ENCODE measurements around the gene RASA3.

RASA3 gene

DNA sequence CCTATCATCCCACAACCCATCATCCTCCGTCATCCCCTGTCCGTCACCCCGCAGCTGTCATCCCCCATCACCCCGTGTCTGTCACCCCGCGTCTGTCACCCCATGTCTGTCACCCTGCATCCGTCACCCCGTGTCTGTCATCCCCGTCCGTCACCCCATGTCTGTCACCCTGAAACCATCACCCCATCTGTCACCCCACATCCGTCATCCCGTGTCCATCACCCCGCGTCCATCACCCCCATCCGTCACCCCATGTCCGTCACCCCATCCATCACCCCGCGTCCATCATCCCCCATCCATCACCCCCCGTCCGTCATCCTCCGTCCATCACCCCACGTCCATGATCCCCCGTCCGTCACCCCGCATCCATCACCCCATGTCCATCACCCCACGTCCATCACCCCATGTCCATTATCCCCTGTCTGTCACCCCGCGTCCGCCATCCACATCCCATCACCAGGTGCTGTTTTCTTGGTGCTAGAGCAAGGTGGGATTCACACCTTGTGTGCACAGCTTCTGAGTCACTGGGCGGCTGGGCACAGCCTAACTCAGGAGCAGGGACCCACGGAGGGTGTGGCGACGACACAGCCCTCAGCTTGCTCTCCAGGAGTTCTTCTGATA is 24.2 kb downstream of the RASA3 start:
- Histone ChIP-seq H3K4me3 (ENCODE audit: low read depth in 1 of 2, low read length in 1 of 2) (no peak overlapping the region), H3K36me3 (no peaks in the 10 kb centered on the region), H3K4me1 (ENCODE audit: control insufficient read depth in 1 of 2, insufficient read depth in 1 of 2, low read depth in 1 of 2, low read length in 1 of 2) (peaks cover 8 to 15% of the 10 kb centered on the region in 2 experiments), H3K27me3 (no peaks in the 10 kb centered on the region), H3K27ac (no peak overlapping the region), H3K9me3 (no peaks in the 10 kb centered on the region)
- no peak for TF ChIP-seq CTCF (IDR thresholded peaks at IDR 0.05)

DNA sequence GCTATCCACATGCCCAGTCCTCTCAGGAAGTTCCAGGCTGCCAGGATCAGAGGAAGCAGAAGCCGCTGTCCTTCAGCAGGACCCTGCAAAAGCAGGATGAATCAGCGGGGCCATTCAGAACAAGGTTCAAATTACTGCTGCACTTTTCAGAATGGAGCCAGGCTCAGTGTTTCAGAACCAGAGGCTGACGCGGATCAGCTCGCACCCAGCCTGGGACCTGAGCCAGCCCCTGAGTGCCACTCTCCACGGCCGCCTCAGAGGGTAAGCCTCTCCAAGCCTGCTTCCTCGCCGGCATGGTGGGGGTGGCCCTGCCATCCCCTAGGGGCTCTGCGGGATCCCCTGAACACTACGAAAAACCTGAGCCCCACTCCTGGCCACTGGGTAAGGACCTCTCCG is 24.7 kb downstream of the RASA3 start:
- Histone ChIP-seq H3K27ac (no peak overlapping the region), H3K36me3 (no peaks in the 10 kb centered on the region), H3K27me3 (no peaks in the 10 kb centered on the region), H3K4me1 (ENCODE audit: control insufficient read depth in 1 of 2, insufficient read depth in 1 of 2, low read depth in 1 of 2, low read length in 1 of 2) (peaks cover 8 to 15% of the 10 kb centered on the region in 2 experiments), H3K9me3 (no peaks in the 10 kb centered on the region), H3K4me3 (ENCODE audit: low read depth in 1 of 2, low read length in 1 of 2) (no peak overlapping the region)
- TF ChIP-seq CTCF (IDR thresholded peaks at IDR 0.05), result no peak

DNA sequence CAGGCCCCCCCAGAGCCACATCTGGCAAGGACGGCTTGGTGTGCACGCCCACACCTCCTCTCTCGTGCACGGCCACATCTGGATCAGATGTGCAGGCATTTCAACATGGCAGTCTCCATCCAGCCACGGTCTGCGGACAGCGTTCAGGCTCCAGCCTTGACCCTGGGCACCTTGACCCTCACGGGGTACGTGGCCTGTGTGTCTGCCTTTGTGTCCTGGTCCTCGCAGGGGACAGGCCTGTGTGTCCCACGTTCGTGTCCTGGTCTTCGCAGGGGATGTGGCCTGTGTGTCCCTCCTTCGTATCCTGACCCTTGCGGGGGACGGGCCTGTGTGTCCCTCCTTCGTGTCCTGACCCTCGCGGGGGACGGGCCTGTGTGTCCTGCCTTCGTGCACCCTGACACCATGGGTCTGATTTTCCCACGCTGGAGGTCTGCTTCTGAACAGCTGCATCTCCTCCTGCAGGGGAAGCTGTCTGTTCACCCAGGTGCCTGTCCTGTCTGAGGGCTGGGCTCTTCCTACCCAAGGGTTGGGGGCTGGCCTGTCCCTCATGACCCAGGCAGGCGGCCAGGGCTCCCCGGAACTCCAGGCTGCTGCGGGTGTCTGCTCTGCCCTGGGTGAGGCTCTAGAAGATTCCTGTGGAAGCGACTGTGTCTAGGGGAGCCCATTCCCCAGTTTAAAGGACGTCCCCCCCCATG is 25.3 kb downstream of the RASA3 start:
- Histone ChIP-seq H3K27ac (no peak overlapping the region), H3K9me3 (no peaks in the 10 kb centered on the region), H3K27me3 (no peaks in the 10 kb centered on the region), H3K4me1 (ENCODE audit: control insufficient read depth in 1 of 2, insufficient read depth in 1 of 2, low read depth in 1 of 2, low read length in 1 of 2) (peaks cover 8 to 15% of the 10 kb centered on the region in 2 experiments), H3K36me3 (no peaks in the 10 kb centered on the region), H3K4me3 (ENCODE audit: low read depth in 1 of 2, low read length in 1 of 2) (no peak overlapping the region)
- no peak for TF ChIP-seq CTCF (IDR thresholded peaks at IDR 0.05)

GRCh38 chr13:114106526-114106925 is 25.9 kb downstream of the RASA3 start:
- no peak for TF ChIP-seq CTCF (IDR thresholded peaks at IDR 0.05)
- Histone ChIP-seq H3K9me3 (no peaks in the 10 kb centered on the region), H3K4me3 (ENCODE audit: low read depth in 1 of 2, low read length in 1 of 2) (no peak overlapping the region), H3K27me3 (no peaks in the 10 kb centered on the region), H3K4me1 (ENCODE audit: control insufficient read depth in 1 of 2, insufficient read depth in 1 of 2, low read depth in 1 of 2, low read length in 1 of 2) (peaks cover 8 to 13% of the 10 kb centered on the region in 2 experiments), H3K36me3 (no peaks in the 10 kb centered on the region), H3K27ac (no peak overlapping the region)

- Histone ChIP-seq H3K27me3 (no peaks in the 10 kb centered on the region), H3K4me1 (ENCODE audit: control insufficient read depth in 1 of 2, insufficient read depth in 1 of 2, low read depth in 1 of 2, low read length in 1 of 2) (peaks cover 7 to 9% of the 10 kb centered on the region in 2 experiments), H3K4me3 (ENCODE audit: low read depth in 1 of 2, low read length in 1 of 2) (no peak overlapping the region), H3K36me3 (no peaks in the 10 kb centered on the region), H3K9me3 (no peaks in the 10 kb centered on the region), H3K27ac (no peak overlapping the region)
- no peak for TF ChIP-seq CTCF (IDR thresholded peaks at IDR 0.05)
These were observed 26.8 kb downstream of the RASA3 start for GRCh38 chr13:114105521-114106225.
